ENCODE data around the gene GCNT3. TPM values are rescaled to one million over a fixed set of nuclear protein-coding genes. Genes with fewer than 3 reads are reported as not detected.
"Not testable (repeated sequence)": the region's sequence is repeated elsewhere in the genome, so short reads cannot be mapped to it uniquely, and the experiment has no call there.

Gene GCNT3
- total RNA-seq, 1 experiment from 2014 or later, result 11.6 TPM

GRCh38 chr15:59632714-59633113 is 21.1 kb downstream of the GCNT3 start:
- peak; percentile 36 for DNase-seq
- Mint-ChIP-seq H3K4me1 (ENCODE audit: low read depth, unreplicated experiment) (no peaks in the 10 kb centered on the region), H3K27ac (ENCODE audit: unreplicated experiment) (no peak overlapping the region), H3K9me3 (ENCODE audit: low read depth, unreplicated experiment) (no peaks in the 10 kb centered on the region), H3K4me3 (ENCODE audit: low read depth, unreplicated experiment) (no peak overlapping the region), H3K27me3 (ENCODE audit: unreplicated experiment) (no peaks in the 10 kb centered on the region), H3K36me3 (ENCODE audit: insufficient read depth, unreplicated experiment) (peaks cover 4% of the 10 kb centered on the region)
- intact Hi-C loops (cut with micrococcal nuclease; ENCODE audit: unreplicated experiment), result no loop called here
- CTCF ChIA-PET, result interaction anchor here (1.5 to 2.3 kb wide), 3 partner anchors 9 to 104 kb away, joined by 3 to 12 read pairs (median 3); no protein-coding TSS in a partner anchor
- no TSS peak for BruUV-seq (replicated peaks)
- peak; percentile 33 for TF ChIP-seq CTCF (IDR thresholded peaks at IDR 0.05; ENCODE audit: unreplicated experiment)

DNA sequence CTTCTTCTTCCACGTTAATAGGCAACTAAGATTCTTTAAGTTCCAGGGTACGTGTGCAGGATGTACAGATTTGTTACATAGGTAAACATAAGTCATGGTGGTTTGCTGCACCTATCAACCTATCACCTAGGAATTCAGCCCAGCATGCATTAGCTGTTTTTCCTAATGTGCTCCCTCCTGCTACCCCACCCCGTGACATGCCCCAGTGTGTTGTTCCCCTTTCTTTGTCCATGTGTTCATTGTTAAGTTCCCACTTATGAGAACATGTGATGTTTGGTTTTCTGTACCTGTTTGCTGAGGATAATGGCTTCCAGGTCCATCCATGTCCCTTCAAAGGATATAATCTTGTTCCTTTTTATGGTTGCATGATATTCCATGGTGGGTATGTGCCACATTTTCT is 24.6 kb downstream of the GCNT3 start:
- Mint-ChIP-seq H3K27me3 (ENCODE audit: unreplicated experiment) (no peaks in the 10 kb centered on the region), H3K4me1 (ENCODE audit: low read depth, unreplicated experiment) (no peaks in the 10 kb centered on the region), H3K36me3 (ENCODE audit: insufficient read depth, unreplicated experiment) (peaks cover 14% of the 10 kb centered on the region), H3K27ac (ENCODE audit: unreplicated experiment) (peak overlapping the region; percentile 53), H3K4me3 (ENCODE audit: low read depth, unreplicated experiment) (no peak overlapping the region), H3K9me3 (ENCODE audit: low read depth, unreplicated experiment) (no peaks in the 10 kb centered on the region)
- CTCF ChIA-PET, result interaction anchor here (1.2 to 1.3 kb wide), 2 partner anchors 37 to 107 kb away, joined by 3 to 4 read pairs; no protein-coding TSS in a partner anchor
- DNase-seq, result no peak
- intact Hi-C loops (cut with micrococcal nuclease; ENCODE audit: unreplicated experiment), result loop anchor here (5.0 kb wide), 1 partner anchor 104 kb away; no protein-coding TSS in a partner anchor
- no peak for TF ChIP-seq CTCF (IDR thresholded peaks at IDR 0.05; ENCODE audit: unreplicated experiment)
- BruUV-seq (replicated peaks), result no TSS peak

DNA sequence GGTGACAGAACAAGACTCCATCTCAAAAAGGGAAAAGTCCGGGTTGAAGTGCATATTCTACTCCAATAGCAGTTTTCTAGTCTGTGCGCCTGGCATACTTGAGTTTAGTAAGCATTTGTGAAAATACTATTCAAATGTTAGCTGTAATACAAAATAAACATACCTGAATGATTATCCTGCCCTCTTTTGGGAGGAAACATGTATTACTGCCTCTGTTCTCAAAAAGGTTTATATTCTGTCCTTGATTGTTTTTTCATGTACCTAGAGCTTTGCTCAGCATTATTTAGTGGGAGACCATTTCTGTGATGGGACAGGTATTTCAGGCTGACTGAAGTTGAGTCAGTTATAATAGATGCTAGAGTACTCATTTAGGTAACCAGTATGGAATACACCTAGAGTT is 25.9 kb downstream of the GCNT3 start:
- intact Hi-C loops (cut with micrococcal nuclease; ENCODE audit: unreplicated experiment), result loop anchor here (5.0 kb wide), 1 partner anchor 105 kb away; no protein-coding TSS in a partner anchor
- BruUV-seq (replicated peaks); H3K4me1 Mint-ChIP-seq (ENCODE audit: low read depth, unreplicated experiment); DNase-seq; H3K27ac Mint-ChIP-seq (ENCODE audit: unreplicated experiment); H3K27me3 Mint-ChIP-seq (ENCODE audit: unreplicated experiment); H3K9me3 Mint-ChIP-seq (ENCODE audit: low read depth, unreplicated experiment); H3K4me3 Mint-ChIP-seq (ENCODE audit: low read depth, unreplicated experiment): not testable (repeated sequence)
- CTCF ChIA-PET, result interaction anchor here (0.6 to 1.7 kb wide), 3 partner anchors 104 to 887 kb away, joined by 3 to 8 read pairs (median 8); no protein-coding TSS in a partner anchor
- peaks cover 15% of the 10 kb centered on the region for H3K36me3 Mint-ChIP-seq (ENCODE audit: insufficient read depth, unreplicated experiment)

DNA sequence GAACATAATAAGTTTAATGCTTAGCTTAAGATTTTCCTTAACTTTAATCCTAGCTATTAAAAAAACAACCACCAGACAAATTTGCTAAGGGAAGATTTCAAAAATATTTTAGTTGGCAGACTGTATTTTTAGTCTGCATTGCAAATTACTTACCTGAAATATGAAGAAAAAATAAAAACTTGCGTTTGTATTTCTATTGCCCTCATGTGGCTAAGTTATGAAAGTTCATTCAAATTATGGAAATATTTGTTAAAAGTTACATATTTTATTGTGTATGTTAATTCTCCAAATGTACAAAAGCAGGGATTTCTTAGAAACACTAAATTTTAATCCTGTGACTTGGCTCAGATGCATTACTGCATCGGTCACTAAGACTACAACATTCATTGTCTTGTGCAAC is 30.8 kb downstream of the GCNT3 start:
- H3K27ac Mint-ChIP-seq (ENCODE audit: unreplicated experiment), result no peak overlapping the region
- H3K4me3 Mint-ChIP-seq (ENCODE audit: low read depth, unreplicated experiment), result no peak overlapping the region
- no peaks in the 10 kb centered on the region for H3K27me3 Mint-ChIP-seq (ENCODE audit: unreplicated experiment)
- CTCF ChIA-PET, result interaction anchor here (0.6 to 1.5 kb wide), 3 partner anchors 9 to 109 kb away, joined by 3 to 4 read pairs (median 3); no protein-coding TSS in a partner anchor
- DNase-seq, result no peak
- no peaks in the 10 kb centered on the region for H3K4me1 Mint-ChIP-seq (ENCODE audit: low read depth, unreplicated experiment)
- H3K36me3 Mint-ChIP-seq (ENCODE audit: insufficient read depth, unreplicated experiment), result peaks cover 34% of the 10 kb centered on the region
- intact Hi-C loops (cut with micrococcal nuclease; ENCODE audit: unreplicated experiment), result no loop called here
- H3K9me3 Mint-ChIP-seq (ENCODE audit: low read depth, unreplicated experiment), result no peaks in the 10 kb centered on the region
- BruUV-seq (replicated peaks), result no TSS peak
- TF ChIP-seq CTCF (IDR thresholded peaks at IDR 0.05; ENCODE audit: unreplicated experiment), result no peak

- TF ChIP-seq CTCF (IDR thresholded peaks at IDR 0.05; ENCODE audit: unreplicated experiment), result no peak
- Mint-ChIP-seq H3K4me3 (ENCODE audit: low read depth, unreplicated experiment) (no peak overlapping the region), H3K4me1 (ENCODE audit: low read depth, unreplicated experiment) (no peaks in the 10 kb centered on the region), H3K27ac (ENCODE audit: unreplicated experiment) (no peak overlapping the region), H3K27me3 (ENCODE audit: unreplicated experiment) (no peaks in the 10 kb centered on the region), H3K36me3 (ENCODE audit: insufficient read depth, unreplicated experiment) (peaks cover 29% of the 10 kb centered on the region), H3K9me3 (ENCODE audit: low read depth, unreplicated experiment) (no peaks in the 10 kb centered on the region)
- BruUV-seq (replicated peaks), result no TSS peak
- CTCF ChIA-PET, result interaction anchor here (0.6 kb wide), 1 partner anchor 36 kb away, joined by 3 read pairs; no protein-coding TSS in a partner anchor
- intact Hi-C loops (cut with micrococcal nuclease; ENCODE audit: unreplicated experiment), result loop anchor here (5.0 kb wide), 1 partner anchor 777 kb away; no protein-coding TSS in a partner anchor
- no peak for DNase-seq
Observed at GRCh38 chr15:59644756-59645155, 33.2 kb downstream of the GCNT3 start.

GRCh38 chr15:59645812-59646211 is 34.2 kb downstream of the GCNT3 start:
- CTCF ChIA-PET, result interaction anchor here (0.6 to 0.7 kb wide), 2 partner anchors 252 to 853 kb away, joined by 4 read pairs; no protein-coding TSS in a partner anchor
- H3K9me3 Mint-ChIP-seq (ENCODE audit: low read depth, unreplicated experiment); BruUV-seq (replicated peaks); H3K4me3 Mint-ChIP-seq (ENCODE audit: low read depth, unreplicated experiment); H3K27ac Mint-ChIP-seq (ENCODE audit: unreplicated experiment); H3K27me3 Mint-ChIP-seq (ENCODE audit: unreplicated experiment); H3K4me1 Mint-ChIP-seq (ENCODE audit: low read depth, unreplicated experiment); DNase-seq: not testable (repeated sequence)
- H3K36me3 Mint-ChIP-seq (ENCODE audit: insufficient read depth, unreplicated experiment), result peaks cover 37% of the 10 kb centered on the region
- intact Hi-C loops (cut with micrococcal nuclease; ENCODE audit: unreplicated experiment), result loop anchor here (5.0 kb wide), 1 partner anchor 779 kb away; no protein-coding TSS in a partner anchor

Measured in Calu3 (cell line).